GM19043 (cell line): ENCODE measurements around the gene TRIM44.
"Not testable (repeated sequence)": the region's sequence is repeated elsewhere in the genome, so short reads cannot be mapped to it uniquely, and the experiment has no call there.

Source experiments
- ATAC-seq: cut with Tn5 transposase; IDR thresholded peaks from one replicate; pipeline ENCODE4 v1.9.1; 2021; ENCODE audit warnings: low read depth; ENCODE audit not compliant: unreplicated experiment

The TRIM44 gene

DNA sequence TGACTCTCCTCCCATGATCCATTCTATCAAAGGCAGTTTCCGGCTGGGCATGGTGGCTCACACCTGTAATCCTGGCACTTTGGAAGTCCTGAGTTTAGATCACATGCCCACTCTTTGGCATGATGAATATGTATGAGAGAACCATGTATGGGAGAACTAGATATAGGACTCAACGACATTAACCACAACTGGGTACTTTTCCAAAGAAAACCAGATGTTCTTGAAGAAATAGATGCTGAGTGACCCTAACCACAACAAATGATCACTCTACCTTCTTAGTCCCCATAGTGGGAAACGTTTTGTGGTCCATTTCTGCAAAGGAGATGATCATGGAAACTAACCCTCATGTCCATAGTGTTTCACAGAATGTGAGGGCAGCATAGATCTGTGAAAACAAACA is 30.7 kb upstream of the TRIM44 start:
- no peak for ATAC-seq

DNA sequence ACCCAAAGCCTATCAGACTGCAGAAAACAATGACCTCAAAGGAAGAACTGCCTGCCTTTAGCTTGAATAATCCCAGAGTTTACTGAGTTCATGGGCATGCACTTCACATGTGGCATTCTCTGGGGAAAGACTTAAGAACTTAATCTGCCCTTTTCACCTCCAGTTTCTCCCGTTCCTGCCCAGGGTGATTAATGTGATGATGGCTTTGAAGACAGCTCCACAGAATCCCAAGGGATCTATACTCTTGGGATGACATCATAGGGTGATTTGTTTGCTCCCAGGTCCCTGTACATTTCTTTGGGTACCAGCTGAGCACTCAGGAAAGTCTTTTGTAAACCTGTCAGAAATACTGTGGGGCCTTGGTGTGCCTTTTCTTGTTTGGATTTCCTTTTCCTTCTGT is 30.3 kb upstream of the TRIM44 start:
- no peak for ATAC-seq

DNA sequence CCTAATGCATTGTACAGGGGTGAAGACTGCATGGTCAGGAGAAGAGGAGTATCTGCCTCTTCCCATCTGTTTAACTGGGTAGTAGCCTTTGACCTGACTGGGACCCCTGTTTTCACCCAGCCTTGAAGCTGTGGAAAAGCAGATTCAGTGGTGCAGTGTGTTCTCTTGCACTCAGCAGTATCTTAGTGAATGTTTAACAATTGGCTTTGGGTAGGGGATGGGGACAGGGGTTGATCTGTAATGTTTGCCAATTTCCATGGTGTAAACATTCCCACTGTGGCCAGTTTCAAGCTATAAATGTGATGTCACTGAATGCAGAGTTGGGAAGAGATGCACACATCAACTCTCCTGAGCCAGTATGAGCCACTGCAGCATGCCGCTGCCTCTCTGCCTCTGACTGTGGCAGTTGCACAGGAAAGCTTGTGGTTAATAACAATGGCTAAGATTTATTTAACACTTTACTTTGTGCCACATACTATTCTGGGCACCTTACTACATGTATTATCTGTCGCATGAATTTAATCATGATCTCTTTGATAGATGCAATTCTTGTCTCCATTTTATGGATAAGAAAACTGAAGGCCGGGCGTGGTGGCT is 28.6 kb upstream of the TRIM44 start:
- ATAC-seq = no peak

DNA sequence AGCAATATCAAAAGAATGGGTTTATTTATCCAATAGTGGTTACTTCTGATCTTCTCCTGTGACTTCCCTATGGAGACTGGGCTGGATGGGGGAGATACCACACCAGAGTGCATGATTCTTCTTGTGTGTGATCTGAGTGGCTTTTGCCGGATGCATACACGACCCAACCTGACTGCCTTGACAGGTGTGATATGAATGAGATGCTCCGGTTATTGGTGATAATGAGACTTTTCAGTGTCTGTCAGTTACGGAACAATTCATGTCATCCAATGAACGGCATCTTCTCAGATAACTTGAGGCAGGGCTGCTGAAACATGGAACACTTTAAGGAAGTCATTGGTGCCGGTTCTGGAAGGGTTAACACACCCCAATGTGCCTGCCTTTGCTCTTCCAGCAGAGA is 26.6 kb upstream of the TRIM44 start:
- ATAC-seq = no peak

DNA sequence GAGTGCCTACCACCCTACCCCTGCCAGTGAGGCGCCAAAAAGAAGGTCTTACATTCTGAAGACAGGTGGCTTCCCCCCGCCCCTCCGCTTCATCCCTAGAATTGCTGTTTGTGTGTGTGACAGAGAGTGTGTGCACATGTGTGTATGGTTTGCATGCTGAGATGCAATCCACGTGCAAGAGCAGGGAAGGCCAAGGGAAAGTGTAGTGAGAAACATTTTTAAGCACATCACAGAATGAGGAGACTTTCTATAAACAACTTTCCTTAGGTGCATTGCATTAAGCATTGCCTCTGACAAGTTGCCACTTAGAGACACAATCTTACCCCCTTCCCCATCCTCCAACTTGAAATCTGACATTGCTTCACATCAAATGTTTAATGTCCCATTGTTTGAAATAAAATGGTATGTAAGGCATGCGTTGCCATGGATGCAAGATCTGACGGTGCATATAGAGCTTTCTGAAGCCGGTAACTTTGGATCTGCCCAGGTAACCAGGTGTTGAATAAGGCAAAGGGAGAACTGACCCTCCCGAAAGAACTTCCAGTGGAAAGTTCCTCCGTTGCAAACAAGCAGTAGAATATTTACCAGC is 22.9 kb upstream of the TRIM44 start:
- no peak for ATAC-seq

DNA sequence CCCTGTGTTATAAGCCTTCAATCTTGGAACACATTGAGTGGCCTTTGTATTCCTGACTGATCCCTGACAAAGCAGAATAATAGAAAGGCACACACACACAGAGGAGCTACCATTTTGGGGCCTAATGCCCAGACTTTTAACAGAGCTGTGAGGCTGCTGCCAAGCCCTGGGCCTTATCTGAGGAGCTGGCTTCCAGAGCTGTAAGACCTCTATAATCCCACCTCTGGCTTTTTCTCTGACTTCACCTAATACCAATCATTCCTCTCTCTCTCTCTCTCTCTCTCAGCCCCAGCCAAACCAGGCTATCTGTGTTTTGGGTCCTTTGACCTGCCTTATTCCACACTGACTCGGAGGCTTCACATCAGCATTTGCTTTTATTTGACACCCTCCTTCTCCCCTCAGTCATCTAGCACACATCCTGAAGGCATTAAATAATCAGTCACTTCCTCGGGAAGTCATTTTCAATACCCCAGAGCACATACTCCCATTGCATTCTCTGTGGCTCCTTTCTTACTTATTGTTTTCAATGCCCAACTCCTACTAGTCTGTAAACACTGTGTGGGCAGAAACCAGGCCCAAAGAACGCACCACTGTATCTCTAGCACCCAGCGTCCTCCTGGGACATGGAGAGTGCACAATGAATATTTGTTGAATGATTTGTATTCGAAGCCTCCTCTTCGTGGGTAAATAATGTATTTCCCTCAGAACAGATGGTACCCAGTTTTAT is 21.2 kb upstream of the TRIM44 start:
- ATAC-seq = no peak

DNA sequence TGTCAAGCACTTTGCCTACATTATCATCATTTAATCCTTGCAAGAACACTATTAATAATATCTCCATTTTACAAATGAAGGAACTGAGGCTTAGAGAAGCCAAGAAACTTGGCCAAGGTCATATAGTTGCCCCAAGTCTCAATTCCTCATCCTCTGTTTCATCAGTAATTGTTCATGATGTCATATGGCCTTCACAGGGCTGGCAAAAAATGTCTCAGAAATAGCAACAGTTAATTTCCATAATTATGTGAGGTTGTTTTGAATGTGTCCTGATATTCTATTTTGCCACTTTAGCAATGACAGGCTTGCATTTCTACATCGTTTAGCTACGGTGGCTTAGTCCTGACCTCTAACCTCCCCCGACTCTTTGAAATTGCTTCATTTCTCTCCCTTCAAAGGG is 20.6 kb upstream of the TRIM44 start:
- no peak for ATAC-seq

DNA sequence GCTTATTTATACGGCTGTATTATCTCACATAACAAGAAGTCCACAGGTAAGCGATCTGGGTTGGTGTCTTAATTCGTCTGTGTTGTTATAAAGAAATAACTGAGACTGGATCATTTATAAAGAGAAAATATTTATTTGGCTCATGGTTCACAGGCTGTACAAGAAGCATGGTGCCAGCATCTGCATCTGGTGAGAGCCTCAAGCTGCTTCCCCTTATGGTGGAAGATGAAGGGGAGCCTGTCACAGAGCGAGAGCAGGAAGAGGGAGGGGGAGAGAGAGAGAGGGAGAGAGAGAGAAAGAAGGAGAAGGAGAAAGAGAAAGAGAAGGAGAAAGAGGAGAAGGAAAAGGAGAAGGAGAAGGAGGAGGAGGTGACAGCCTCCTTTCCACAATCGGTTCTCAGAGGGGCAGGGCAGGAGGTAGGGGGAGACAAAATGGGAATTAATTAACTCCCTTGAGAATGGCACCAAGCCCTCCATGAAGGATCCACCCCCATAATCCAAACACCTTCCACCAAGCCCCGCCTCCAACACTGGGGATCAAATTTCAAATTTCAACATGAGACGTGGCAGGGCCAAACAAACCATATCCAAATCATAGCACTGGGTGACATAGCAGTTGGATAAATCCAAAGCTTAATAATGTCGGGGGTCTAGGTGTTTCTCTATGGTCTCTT is 15.0 kb upstream of the TRIM44 start:
- ATAC-seq = no peak

DNA sequence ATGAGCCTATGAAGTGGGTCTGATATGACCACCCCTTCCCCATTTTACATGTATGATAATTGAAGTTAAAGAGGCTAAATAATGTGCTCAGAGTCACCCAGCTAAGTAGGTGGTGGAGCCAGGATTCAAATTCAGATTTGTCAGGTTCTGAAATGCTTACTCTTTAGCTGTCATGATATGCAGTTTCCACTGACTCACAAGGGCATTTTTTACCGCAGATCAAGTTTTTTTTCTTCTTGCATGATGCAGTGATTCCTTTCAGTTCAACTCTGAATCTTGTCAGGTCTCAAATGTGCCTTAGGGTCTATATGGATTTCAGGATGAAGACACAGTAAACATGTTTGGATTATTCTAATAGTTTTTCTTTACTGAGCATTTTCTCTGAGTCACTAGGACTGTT is 12.6 kb upstream of the TRIM44 start:
- no peak for ATAC-seq

DNA sequence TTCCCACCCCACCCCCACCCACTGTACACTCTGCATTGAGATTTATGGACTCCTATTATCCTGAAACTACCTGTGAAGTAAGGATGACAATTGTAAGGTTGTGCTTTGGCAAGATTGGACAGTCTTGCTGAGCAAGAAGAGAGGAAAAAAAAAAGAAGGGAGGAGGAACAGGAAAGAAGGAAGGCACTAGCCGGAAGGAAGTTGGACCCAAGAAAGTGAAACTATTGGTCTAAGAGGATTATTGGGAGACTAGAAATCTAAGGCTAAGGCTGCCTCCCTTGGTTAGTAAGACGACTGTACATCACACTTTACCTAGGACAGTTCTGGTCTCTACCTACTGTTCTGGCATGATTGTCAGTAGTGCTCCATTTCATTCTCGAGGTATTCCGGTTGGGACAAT is 12.1 kb upstream of the TRIM44 start:
- no peak for ATAC-seq

DNA sequence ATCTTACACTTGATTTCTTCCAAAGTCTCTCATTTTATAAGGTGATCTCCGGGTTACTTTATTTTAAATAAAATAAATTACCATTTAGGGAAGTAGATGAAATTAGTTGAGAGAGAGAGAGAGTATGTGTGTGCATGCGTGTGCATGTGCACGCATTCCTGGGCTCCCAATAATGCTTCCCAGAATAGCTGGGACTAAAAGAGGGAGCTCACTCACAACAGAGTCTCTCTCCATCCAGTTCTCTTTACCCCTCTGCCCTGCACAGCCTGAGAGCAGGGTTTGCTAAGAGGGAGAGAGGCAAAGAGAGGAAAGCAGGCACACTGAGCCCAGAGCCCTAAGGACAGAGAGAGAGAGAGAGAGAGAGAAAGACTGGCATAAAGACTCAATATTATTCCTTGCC is 11.3 kb upstream of the TRIM44 start:
- no peak for ATAC-seq

DNA sequence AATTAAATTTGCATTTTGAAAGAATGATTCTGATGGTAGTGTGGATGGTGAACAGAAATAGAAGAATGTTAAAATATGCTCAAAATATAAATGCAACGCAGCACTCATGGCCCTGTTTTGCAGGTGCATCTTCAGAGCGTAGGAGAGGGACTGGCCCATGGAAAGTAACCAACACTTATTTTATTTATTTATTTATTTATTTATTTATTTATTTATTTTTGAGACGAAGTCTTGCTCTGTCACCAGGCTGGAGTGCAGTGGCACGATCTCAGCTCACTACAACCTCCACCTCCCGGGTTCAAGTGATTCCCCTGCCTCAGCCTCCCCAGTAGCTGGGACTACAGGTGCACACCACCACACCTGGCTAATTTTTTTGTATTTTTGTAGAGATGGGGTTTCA is 9.8 kb upstream of the TRIM44 start:
- ATAC-seq = not testable (repeated sequence)

DNA sequence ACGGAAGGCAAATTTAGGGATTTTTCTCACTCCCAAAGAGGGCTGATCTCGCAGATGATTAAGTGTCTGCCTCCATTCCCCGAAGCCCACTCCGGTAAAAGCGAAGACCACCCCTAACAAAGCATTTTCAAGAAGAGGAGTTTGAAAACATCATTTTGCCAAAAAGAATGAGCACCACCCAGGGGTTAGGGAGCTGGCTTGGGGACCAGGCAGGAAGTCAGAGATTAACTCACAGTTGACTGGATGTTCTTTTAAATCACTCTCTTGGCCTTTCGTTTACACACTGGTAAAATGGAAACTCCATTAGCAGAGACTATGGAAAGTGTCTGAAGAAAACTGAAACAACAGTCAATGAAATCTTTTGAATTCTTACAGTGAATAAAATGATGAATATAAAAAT is 7.9 kb upstream of the TRIM44 start:
- ATAC-seq = no peak

DNA sequence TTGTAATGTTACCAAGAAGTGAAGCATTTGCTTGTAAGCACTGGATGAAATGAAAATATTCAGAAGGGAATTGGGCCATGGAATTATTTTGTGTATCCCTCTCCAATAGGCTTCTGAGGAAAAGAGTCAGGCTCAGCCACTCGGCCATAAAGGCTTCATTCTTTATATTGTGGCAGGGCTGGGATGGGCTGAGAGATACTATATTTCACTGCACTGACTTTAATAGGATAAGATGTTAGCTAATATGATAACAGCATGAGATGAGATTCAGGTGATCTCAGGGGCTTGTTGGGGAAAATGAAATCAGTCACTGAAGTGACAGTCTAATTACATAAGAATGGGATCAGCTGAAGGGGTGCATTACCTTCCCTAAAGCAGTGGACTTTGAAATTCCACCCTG is 7.3 kb upstream of the TRIM44 start:
- ATAC-seq = no peak

DNA sequence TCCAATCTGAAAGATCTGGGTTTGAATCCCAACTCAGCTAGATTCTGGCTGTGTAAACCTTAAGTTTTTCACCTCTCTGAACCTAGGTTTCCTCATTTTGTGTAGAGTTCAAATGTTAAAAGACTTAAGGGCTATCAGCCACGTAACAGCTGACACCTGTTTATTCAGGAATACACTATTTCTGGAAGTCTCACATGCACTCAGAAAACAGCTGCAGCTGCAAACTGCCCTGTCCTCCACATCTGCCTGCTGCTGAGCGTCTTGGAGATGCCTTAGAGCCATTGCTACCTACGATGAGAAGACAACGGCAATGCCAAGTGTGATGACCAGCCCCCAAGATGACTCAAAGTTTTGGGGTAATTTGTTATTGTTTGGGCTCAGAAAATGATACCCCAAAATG is 6.7 kb upstream of the TRIM44 start:
- no peak for ATAC-seq

DNA sequence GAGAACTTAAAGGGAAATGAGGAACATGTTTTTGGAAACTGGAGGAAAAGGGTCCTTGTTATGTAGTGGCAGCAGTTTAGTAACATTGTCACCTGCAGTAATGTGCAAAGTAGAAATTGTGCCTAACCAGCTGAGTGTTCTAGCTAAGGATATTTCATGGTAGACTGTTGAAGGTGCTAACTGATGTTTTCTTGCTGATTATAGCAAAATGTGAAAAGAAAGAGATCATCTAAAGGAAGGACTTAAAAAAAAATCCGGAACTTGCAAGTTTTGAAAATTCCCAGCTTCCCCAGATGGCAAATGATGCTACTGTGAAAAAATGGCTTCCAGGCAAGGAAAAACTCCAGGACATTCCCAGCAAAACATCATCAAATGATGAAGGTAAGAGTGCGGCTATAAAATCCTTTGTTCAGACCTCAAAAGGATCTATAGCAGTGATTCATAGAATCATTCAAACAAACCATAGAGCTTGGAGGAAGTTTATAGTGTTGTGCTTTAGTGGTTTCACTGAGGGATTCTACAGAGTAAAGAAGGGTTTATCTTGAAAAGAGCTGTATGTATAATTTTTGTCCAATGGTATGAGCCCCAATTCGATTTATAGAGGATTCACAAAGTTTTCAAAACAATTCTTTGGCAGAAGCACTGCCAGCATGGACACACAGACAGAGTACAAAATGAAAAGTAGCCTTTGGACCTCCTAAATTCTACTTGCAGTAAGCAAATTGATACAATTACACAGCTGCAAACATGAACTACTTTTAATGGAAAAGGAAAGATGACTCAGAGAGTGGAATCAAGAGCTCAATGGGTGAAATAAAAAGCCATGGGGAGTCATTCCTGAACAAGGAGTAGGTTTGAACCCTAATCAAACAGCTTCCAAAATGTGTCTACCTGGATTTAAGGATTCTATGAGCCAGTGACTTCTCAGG is 4.3 kb upstream of the TRIM44 start:
- ATAC-seq = no peak

DNA sequence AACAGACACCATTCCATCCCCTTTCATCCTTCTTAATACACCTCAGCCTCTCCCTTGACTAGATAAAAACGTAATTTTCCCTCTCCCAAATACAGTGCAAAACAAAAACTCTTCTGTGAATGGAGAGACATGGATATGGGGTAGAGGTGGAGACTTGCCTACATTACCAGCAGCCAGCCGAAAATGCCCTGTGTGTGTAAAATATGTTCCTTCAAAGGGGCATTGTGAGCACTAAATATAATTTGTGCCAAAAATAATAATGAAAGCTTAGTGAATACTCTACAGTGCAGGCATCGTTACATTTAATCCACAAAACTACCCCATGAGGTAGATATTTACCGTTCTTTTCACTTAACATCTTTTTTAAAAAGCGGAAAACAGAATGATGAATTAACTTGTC is 1.0 kb upstream of the TRIM44 start:
- ATAC-seq = no peak

DNA sequence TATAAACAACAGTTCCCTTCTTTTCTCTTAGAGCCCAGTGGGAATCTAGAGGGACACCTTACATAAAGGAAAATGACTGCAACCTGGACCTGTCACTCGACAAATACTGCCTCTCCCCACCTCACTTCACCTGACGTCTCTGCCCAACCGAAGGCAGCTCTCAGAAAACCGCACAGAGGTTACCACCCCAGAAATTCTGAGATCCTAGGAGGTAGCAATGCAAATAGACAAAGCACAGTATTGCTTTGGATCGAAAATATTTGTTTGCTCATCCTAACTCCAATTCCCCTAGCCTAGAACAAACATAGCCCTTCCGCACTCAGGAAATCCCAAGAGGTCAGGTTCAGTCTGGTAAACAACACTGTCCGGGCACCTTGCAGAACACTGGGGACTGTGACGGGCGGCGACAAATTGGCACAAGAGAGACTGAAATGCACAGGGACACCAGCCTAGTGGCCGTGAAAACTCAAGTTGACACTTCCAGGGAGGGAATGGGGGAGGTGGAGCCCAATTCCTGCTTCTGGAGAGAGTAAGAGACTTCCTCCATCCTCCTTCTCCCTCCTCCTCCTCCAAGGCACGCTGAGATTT is 420 bp upstream of the TRIM44 start:
- peak; percentile 32 for ATAC-seq

DNA sequence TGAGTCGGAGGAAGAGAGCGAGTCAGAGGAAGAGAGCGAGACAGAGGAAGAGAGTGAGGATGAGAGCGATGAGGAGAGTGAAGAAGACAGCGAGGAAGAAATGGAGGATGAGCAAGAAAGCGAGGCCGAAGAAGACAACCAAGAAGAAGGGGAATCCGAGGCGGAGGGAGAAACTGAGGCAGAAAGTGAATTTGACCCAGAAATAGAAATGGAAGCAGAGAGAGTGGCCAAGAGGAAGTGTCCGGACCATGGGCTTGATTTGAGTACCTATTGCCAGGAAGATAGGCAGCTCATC is 780 bp downstream of the TRIM44 start:
- no peak for ATAC-seq

DNA sequence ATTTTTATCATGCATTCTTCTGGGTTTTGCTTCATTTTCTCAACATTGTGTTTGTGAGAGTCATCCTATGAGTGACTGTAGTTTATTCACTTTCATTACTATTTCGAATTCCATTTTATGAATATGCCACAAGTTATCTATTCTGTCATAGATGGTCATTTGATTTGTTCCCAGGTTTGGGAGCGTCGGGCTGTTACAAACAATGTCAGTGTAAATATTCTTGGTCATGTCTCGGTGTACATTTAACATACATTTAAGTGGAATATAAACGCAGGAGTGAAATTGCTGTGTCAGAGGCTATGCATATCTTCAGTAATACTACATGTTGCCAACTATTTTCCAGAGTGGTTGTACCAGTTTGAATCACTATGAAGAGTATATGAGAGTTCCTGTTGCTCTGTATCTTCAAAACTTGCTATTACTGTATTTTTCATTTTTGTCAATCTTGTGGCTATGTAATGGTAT is 2.4 kb downstream of the TRIM44 start:
- no peak for ATAC-seq
